GM12878 (cell line): Measurements from ENCODE around the gene KRT38. TPM values are rescaled to one million over a fixed set of nuclear protein-coding genes. Genes with fewer than 3 reads are reported as not detected.

Experiments
- ATAC-seq: fragments of 200-7000 bp; cut with Tn5 transposase; 3 replicates; pipeline ENCODE4 v1.9.1; 2020; ENCODE audit warnings: mild to moderate bottlenecking, moderate library complexity
- BruUV-seq: library from RNA; stranded (reverse); fragments of 400-500 nt; replicated peaks from 2 replicates; lab custom pipeline; 2021; lab: Mats Ljungman, UMichigan
- CTCF ChIA-PET: fragments of 300-600 bp; sonication (Branson Sonifier 250); formaldehyde crosslinking; extraction: SDS; loops from one replicate; lab custom pipeline; 2021; ENCODE audit warnings: inconsistent platforms; lab: Yijun Ruan, JAX
- POLR2A ChIA-PET: fragments of 350-600 bp; formaldehyde crosslinking; extraction: SDS; loops from one replicate; lab custom pipeline; 2021; ENCODE audit warnings: inconsistent platforms; lab: Charles Lee
- RAD21 ChIA-PET: fragments of 300-600 bp; sonication (Branson Sonifier 250); formaldehyde crosslinking; loops from one replicate; lab custom pipeline; 2023; ENCODE audit warnings: antibody characterized with exemption; ENCODE audit not compliant: unreplicated experiment; lab: Charles Lee
- SMC1A ChIA-PET: fragments of 300-600 bp; sonication (Branson Sonifier 250); formaldehyde crosslinking; loops from one replicate; lab custom pipeline; 2023; ENCODE audit not compliant: unreplicated experiment, uncharacterized antibody; lab: Charles Lee
- DNase-seq: peaks from one replicate; pipeline ENCODE4 v3.0.0-alpha.2; 2011; ENCODE audit warnings: low read depth, low spot score
- FAIRE-seq: peaks from 3 replicates; lab custom pipeline; 2011; peaks lifted over from hg19 to GRCh38; lab: Jason Lieb, UNC
- H2AFZ ChIP-seq: 2 replicates; pipeline ENCODE4 v1.6.0; 2011; ENCODE audit warnings: low read depth, low read length, control low read depth; ENCODE audit not compliant: control insufficient read depth
- H3K27ac ChIP-seq: 2 replicates; pipeline ENCODE4 v1.5.1; 2011; ENCODE audit warnings: control low read depth; ENCODE audit not compliant: control insufficient read depth, insufficient read depth
- H3K27me3 ChIP-seq, 2 experiments: replicated peaks in 1 of 2; 2 replicates each; pipeline versions ENCODE4 v1.6.0 to v1.6.1; 2011; ENCODE audit warnings: low read length in 1 of 2; ENCODE audit not compliant: control insufficient read depth in 2 of 2, insufficient read depth in 2 of 2
- H3K36me3 ChIP-seq, 2 experiments: 2 replicates each; pipeline ENCODE4 v1.5.1; 2011; ENCODE audit warnings: low read length in 1 of 2; ENCODE audit not compliant: control insufficient read depth in 2 of 2, insufficient read depth in 2 of 2
- H3K4me1 ChIP-seq: 2 replicates; pipeline ENCODE4 v1.6.1; 2011; ENCODE audit warnings: mild to moderate bottlenecking, low read length, moderate library complexity, mixed read lengths; ENCODE audit not compliant: control insufficient read depth, insufficient read depth
- H3K4me2 ChIP-seq: 2 replicates; pipeline ENCODE4 v1.6.0; 2011; ENCODE audit warnings: control low read depth; ENCODE audit not compliant: control insufficient read depth, insufficient read depth
- H3K4me3 ChIP-seq: fragments of 200-600 bp; sonication (generic); 2 replicates; pipeline ENCODE4 v1.5.1; 2016
- H3K79me2 ChIP-seq: 2 replicates; pipeline ENCODE4 v1.6.0; 2011; ENCODE audit warnings: low read length; ENCODE audit not compliant: control insufficient read depth, insufficient read depth
- H3K9ac ChIP-seq: 2 replicates; pipeline ENCODE4 v1.8.0; 2011; ENCODE audit warnings: low read length, control low read depth, mixed read lengths; ENCODE audit not compliant: control insufficient read depth, insufficient read depth
- H3K9me3 ChIP-seq: replicated peaks from 3 replicates; pipeline ENCODE4 v1.5.1; 2011; ENCODE audit warnings: mild to moderate bottlenecking, low read length; ENCODE audit not compliant: control insufficient read depth, insufficient read depth
- H4K20me1 ChIP-seq: 2 replicates; pipeline ENCODE4 v1.6.0; 2011; ENCODE audit not compliant: control insufficient read depth, insufficient read depth
- CBX3 ChIP-seq: fragments of 200-600 bp; sonication (generic); IDR thresholded peaks from 2 replicates; pipeline ENCODE4 v1.6.1; 2016; ENCODE audit warnings: low read depth, borderline replicate concordance
- CEBPB ChIP-seq, 2 experiments: fragments of 150-350 bp in 1 of 2; IDR thresholded peaks; 2 replicates each; pipeline ENCODE4 v1.6.1; 2012 to 2014; ENCODE audit warnings: low read depth in 2 of 2, low read length in 2 of 2, borderline replicate concordance in 1 of 2, inconsistent platforms in 1 of 2
- CEBPZ ChIP-seq: fragments of 150-350 bp; IDR thresholded peaks from 2 replicates; pipeline ENCODE4 v1.6.1; 2016; ENCODE audit warnings: low read depth, low read length
- CTCF ChIP-seq, 3 experiments: IDR thresholded peaks in 2 of 3; conservative IDR thresholded peaks in 1 of 3; 2 replicates each; pipeline ENCODE4 v1.5.1; 2011; ENCODE audit warnings: low read depth in 3 of 3, low read length in 3 of 3, mild to moderate bottlenecking in 3 of 3, control low read depth in 2 of 3, moderate library complexity in 2 of 3, inconsistent platforms in 1 of 3, mixed read lengths in 1 of 3; ENCODE audit not compliant: control insufficient read depth in 2 of 3, insufficient read depth in 1 of 3; ENCODE audit errors: extremely low read depth in 1 of 3
- FOXM1 ChIP-seq: IDR thresholded peaks from 2 replicates; pipeline ENCODE4 v1.6.1; 2012; ENCODE audit warnings: low read depth, mild to moderate bottlenecking, inconsistent platforms, low read length, moderate library complexity
- IRF5 ChIP-seq: fragments of 450-650 bp; IDR thresholded peaks from 2 replicates; pipeline ENCODE4 v1.6.1; 2017; ENCODE audit warnings: borderline replicate concordance
- KDM1A ChIP-seq: fragments of 200-600 bp; sonication (generic); IDR thresholded peaks from 2 replicates; pipeline ENCODE4 v1.6.1; 2016; ENCODE audit warnings: borderline replicate concordance
- MXI1 ChIP-seq: fragments of 150-350 bp; IDR thresholded peaks from 2 replicates; pipeline ENCODE4 v1.6.1; 2011; ENCODE audit warnings: low read depth, mild to moderate bottlenecking, inconsistent platforms, low read length, improper control_type of control experiment
- NBN ChIP-seq: fragments of 450-650 bp; IDR thresholded peaks from 2 replicates; pipeline ENCODE4 v1.6.1; 2016
- PAX5 ChIP-seq: IDR thresholded peaks from 2 replicates; pipeline ENCODE4 v1.6.1; 2011; ENCODE audit warnings: low read depth, low read length, borderline replicate concordance
- PML ChIP-seq: IDR thresholded peaks from 2 replicates; pipeline ENCODE4 v1.6.1; 2012; ENCODE audit warnings: low read length, inconsistent platforms
- RB1 ChIP-seq: fragments of 450-650 bp; formaldehyde crosslinking; IDR thresholded peaks from 2 replicates; pipeline ENCODE4 v1.6.1; 2017; ENCODE audit warnings: mild to moderate bottlenecking, borderline replicate concordance
- RELA ChIP-seq: fragments of 450-650 bp; IDR thresholded peaks from 2 replicates; pipeline ENCODE4 v1.8.0; 2014; ENCODE audit warnings: borderline replicate concordance; ENCODE audit not compliant: partially characterized antibody
- ZNF217 ChIP-seq: fragments of 450-650 bp; IDR thresholded peaks from 2 replicates; pipeline ENCODE4 v1.6.1; 2017; ENCODE audit warnings: antibody characterized with exemption, mild to moderate bottlenecking
- ZNF274 ChIP-seq: IDR thresholded peaks from one replicate; pipeline ENCODE4 v1.8.0; 2011; ENCODE audit not compliant: insufficient read length, insufficient read depth
- ZNF622 ChIP-seq: fragments of 450-650 bp; IDR thresholded peaks from 2 replicates; pipeline ENCODE4 v1.6.1; 2017; ENCODE audit warnings: mild to moderate bottlenecking, inconsistent platforms
- WGBS: methylation state at CpG from one replicate; pipeline ENCODE4 v1.1.6; 2016; ENCODE audit warnings: low lambda C conversion rate; ENCODE audit not compliant: insufficient replicate concordance, insufficient coverage; ENCODE audit errors: missing lambda C conversion rate; 5-methylcytosine and 5-hydroxymethylcytosine counted together
- in situ Hi-C: fragments of 300-500 bp; cut with MboI; formaldehyde crosslinking; loops from 9 replicates; pipeline ENCODE4 v1.14.3; 2018; ENCODE audit warnings: mixed read lengths
- intact Hi-C: fragments of 100-400 bp; cut with micrococcal nuclease; formaldehyde crosslinking; loops from one replicate; pipeline ENCODE4 v1.14.2; 2022; ENCODE audit not compliant: unreplicated experiment
- polyA plus RNA-seq, 11 experiments: library from polyadenylated mRNA; depleted of rRNA in 4 of 11; unstranded in 6 of 11; stranded (reverse) in 5 of 11; fragments of >200 nt; fragmentation: Nextera tagmentation in 4 of 11; fragmentation: Illumina TruSeq in 1 of 11; extraction: Ambion mirVana in 4 of 11; extraction: Trizol in 1 of 11; gene quantifications; 1 replicate in 1 of 11; 2 replicates in 10 of 11; pipeline versions ENCODE4 v1.2.1 to v1.2.3, GENCODE V29; 2011 to 2016; ENCODE audit warnings: inconsistent platforms in 2 of 11, missing spikeins in 2 of 11, low read depth in 1 of 11
- total RNA-seq, 4 experiments: library from RNA; depleted of rRNA in 3 of 4; stranded (reverse); fragments of >200 nt in 3 of 4; fragmentation: Illumina TruSeq in 1 of 4; extraction: Trizol in 1 of 4; gene quantifications; 2 replicates each; pipeline versions ENCODE4 v1.2.1 to v1.2.3, GENCODE V29; 2013 to 2021
- TF ChIP-seq, protein P1 (sequence below): fragments of 450-650 bp; IDR thresholded peaks from 2 replicates; pipeline ENCODE4 v1.6.1; 2017; ENCODE audit warnings: antibody characterized with exemption, mild to moderate bottlenecking, moderate library complexity

Gene KRT38
- total and polyA plus RNA-seq, 10 of the 15 experiments (the other 5 are each of a cell fraction or from before 2014, with no cell fraction given), result not detected

DNA sequence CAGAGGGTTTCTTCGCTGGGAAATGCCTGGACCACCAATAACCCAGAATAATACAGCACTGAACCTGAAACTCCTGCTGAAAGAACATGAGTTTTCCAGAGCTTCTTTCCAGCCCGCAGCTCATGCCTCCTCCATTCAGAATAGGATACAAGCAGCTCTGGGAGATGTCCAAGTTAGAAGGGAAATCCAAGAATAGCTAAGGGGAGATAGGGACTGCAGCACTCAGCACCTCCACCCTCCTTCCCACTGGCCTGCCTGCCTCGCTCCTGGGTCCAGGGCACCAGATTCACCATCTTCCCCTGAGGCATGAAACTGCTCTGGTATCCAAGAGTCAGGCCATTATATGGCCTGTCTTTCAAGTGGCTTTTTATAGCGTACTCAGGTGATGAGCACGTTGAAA is 47.5 kb downstream of the KRT38 start:
- no peaks in the 10 kb centered on the region for H3K4me1 ChIP-seq
- SMC1A ChIA-PET, result no interaction called here
- no TSS peak for BruUV-seq
- H3K9me3 ChIP-seq, result no peaks in the 10 kb centered on the region
- RAD21 ChIA-PET, result no interaction called here
- ATAC-seq (no peak), FAIRE-seq (no peak), DNase-seq (no peak)
- no peaks in the 10 kb centered on the region for H3K79me2 ChIP-seq
- 3% methylated on average over 5 of the region's 5 CpGs for WGBS
- H4K20me1 ChIP-seq, result no peaks in the 10 kb centered on the region
- CTCF ChIA-PET, result no interaction called here
- no peak overlapping the region for H3K9ac ChIP-seq
- no peak overlapping the region for H3K4me3 ChIP-seq
- POLR2A ChIA-PET, result no interaction called here
- in situ Hi-C loops, result no loop called here
- H3K27me3 ChIP-seq, result peaks cover 0 to 3% of the 10 kb centered on the region in 2 experiments; a peak in 2 of 4 replicates
- H3K4me2 ChIP-seq, result no peak overlapping the region
- intact Hi-C loops, result no loop called here
- H2AFZ ChIP-seq, result no peak overlapping the region
- H3K36me3 ChIP-seq, result no peaks in the 10 kb centered on the region
- no peak overlapping the region for H3K27ac ChIP-seq
- TF ChIP-seq RELA, result no peak
- TF ChIP-seq CTCF (IDR thresholded peaks at IDR 0.05 in 2 of 3, conservative IDR thresholded peaks at IDR 0.05 in 1 of 3; ENCODE audit: control insufficient read depth in 2 of 3, extremely low read depth in 1 of 3, insufficient read depth in 1 of 3, low read depth in 3 of 3, low read length in 3 of 3), result no peak
- TF ChIP-seq PAX5, result no peak
- no peak for TF ChIP-seq ZNF622
- TF ChIP-seq MXI1, result no peak
- TF ChIP-seq CEBPZ, result no peak
- no peak for TF ChIP-seq CEBPB (IDR thresholded peaks at IDR 0.05; ENCODE audit: borderline replicate concordance in 1 of 2, low read depth in 2 of 2, low read length in 2 of 2)
- no peak for TF ChIP-seq CBX3
- TF ChIP-seq KDM1A, result no peak
- no peak for TF ChIP-seq ZNF274
- TF ChIP-seq FOXM1, result no peak
- no peak for TF ChIP-seq ZNF217
- TF ChIP-seq, protein P1, sequence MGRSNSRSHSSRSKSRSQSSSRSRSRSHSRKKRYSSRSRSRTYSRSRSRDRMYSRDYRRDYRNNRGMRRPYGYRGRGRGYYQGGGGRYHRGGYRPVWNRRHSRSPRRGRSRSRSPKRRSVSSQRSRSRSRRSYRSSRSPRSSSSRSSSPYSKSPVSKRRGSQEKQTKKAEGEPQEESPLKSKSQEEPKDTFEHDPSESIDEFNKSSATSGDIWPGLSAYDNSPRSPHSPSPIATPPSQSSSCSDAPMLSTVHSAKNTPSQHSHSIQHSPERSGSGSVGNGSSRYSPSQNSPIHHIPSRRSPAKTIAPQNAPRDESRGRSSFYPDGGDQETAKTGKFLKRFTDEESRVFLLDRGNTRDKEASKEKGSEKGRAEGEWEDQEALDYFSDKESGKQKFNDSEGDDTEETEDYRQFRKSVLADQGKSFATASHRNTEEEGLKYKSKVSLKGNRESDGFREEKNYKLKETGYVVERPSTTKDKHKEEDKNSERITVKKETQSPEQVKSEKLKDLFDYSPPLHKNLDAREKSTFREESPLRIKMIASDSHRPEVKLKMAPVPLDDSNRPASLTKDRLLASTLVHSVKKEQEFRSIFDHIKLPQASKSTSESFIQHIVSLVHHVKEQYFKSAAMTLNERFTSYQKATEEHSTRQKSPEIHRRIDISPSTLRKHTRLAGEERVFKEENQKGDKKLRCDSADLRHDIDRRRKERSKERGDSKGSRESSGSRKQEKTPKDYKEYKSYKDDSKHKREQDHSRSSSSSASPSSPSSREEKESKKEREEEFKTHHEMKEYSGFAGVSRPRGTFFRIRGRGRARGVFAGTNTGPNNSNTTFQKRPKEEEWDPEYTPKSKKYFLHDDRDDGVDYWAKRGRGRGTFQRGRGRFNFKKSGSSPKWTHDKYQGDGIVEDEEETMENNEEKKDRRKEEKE, result no peak
- TF ChIP-seq NBN, result no peak
- no peak for TF ChIP-seq IRF5
- no peak for TF ChIP-seq PML
- TF ChIP-seq RB1, result no peak
